Measurements from ENCODE around the gene AMN1. TPM values are rescaled to one million over a fixed set of nuclear protein-coding genes. Genes with fewer than 3 reads are reported as not detected.
"Not testable (repeated sequence)": the region's sequence is repeated elsewhere in the genome, so short reads cannot be mapped to it uniquely, and the experiment has no call there.

The AMN1 gene
- total RNA-seq, 1 donor from 2014 or later: 13.7 TPM

GRCh38 chr12:31752450-31752849 lies 23.6 kb upstream of the AMN1 start:
- Mint-ChIP-seq H3K4me3 (peak overlapping the region; percentile 56), H3K9me3 (peaks cover 4% of the 10 kb centered on the region), H3K27me3 (no peaks in the 10 kb centered on the region), H3K27ac (peak overlapping the region; percentile 97), H3K4me1 (peaks cover 52% of the 10 kb centered on the region), H3K36me3 (ENCODE audit: low read depth) (peaks cover 6% of the 10 kb centered on the region)
- intact Hi-C loops (cut with micrococcal nuclease): loop anchor here (1.0 to 5.0 kb wide), 3 partner anchors 9 to 35 kb away; no protein-coding TSS in a partner anchor
- ChIA-PET POLR2A (interaction anchor here (0.7 to 2.2 kb wide), 4 partner anchors 108 to 353 kb away, joined by 3 to 11 read pairs (median 3); partner anchors contain the start of gene RESF1), CTCF (interaction anchor here (0.9 kb wide), 1 partner anchor 21 kb away, joined by 3 read pairs; no protein-coding TSS in a partner anchor)
- no peak for ATAC-seq (ENCODE audit: low read depth)
- TF ChIP-seq CTCF (IDR thresholded peaks at IDR 0.05): no peak
- no peak for DNase-seq

DNA sequence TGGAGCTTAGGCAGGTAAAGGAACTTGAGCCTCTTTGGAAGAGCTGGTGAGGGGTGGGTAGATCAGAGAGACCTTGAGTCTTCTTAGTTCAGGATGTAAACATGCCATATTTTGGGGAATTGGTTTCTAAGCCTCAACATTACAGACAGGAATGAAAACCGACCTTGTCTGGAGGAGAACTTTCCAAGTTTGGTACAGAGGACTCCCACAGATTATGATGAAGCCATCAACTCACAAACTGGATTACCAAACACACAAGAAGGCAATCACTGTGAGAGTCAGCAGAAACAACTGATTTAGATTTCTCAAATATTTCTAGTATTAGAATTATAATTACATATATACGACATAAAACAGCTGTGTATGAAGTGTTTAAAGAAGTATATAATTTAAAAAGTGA lies 22.3 kb upstream of the AMN1 start:
- Mint-ChIP-seq H3K27me3 (no peaks in the 10 kb centered on the region), H3K4me3 (peak overlapping the region; percentile 69), H3K36me3 (ENCODE audit: low read depth) (peaks cover 6% of the 10 kb centered on the region), H3K9me3 (peaks cover 4% of the 10 kb centered on the region), H3K4me1 (peaks cover 59% of the 10 kb centered on the region), H3K27ac (peak overlapping the region; percentile 97)
- ChIA-PET CTCF (no interaction called here), POLR2A (interaction anchor here (1.0 to 7.1 kb wide), 10 partner anchors 8 to 209 kb away, joined by 3 to 151 read pairs (median 6); partner anchors contain the start of genes AMN1 and RESF1)
- DNase-seq: no peak
- intact Hi-C loops (cut with micrococcal nuclease): loop anchor here (5.0 kb wide), 1 partner anchor 36 kb away; no protein-coding TSS in a partner anchor
- ATAC-seq (ENCODE audit: low read depth): no peak
- TF ChIP-seq CTCF (IDR thresholded peaks at IDR 0.05): no peak

- DNase-seq (no peak), ATAC-seq (ENCODE audit: low read depth) (no peak)
- ChIA-PET POLR2A (interaction anchor here (1.1 to 7.1 kb wide), 10 partner anchors 8 to 209 kb away, joined by 3 to 151 read pairs (median 9); partner anchors contain the start of genes AMN1 and RESF1), CTCF (no interaction called here)
- Mint-ChIP-seq H3K4me3 (peak overlapping the region; percentile 69), H3K27ac (peak overlapping the region; percentile 97), H3K9me3 (peaks cover 4% of the 10 kb centered on the region), H3K27me3 (no peaks in the 10 kb centered on the region), H3K4me1 (peaks cover 63% of the 10 kb centered on the region), H3K36me3 (ENCODE audit: low read depth) (peaks cover 6% of the 10 kb centered on the region)
- TF ChIP-seq CTCF (IDR thresholded peaks at IDR 0.05): no peak
- intact Hi-C loops (cut with micrococcal nuclease): loop anchor here (5.0 kb wide), 1 partner anchor 37 kb away; no protein-coding TSS in a partner anchor
Observed at GRCh38 chr12:31750747-31751039, 21.9 kb upstream of the AMN1 start.

DNA sequence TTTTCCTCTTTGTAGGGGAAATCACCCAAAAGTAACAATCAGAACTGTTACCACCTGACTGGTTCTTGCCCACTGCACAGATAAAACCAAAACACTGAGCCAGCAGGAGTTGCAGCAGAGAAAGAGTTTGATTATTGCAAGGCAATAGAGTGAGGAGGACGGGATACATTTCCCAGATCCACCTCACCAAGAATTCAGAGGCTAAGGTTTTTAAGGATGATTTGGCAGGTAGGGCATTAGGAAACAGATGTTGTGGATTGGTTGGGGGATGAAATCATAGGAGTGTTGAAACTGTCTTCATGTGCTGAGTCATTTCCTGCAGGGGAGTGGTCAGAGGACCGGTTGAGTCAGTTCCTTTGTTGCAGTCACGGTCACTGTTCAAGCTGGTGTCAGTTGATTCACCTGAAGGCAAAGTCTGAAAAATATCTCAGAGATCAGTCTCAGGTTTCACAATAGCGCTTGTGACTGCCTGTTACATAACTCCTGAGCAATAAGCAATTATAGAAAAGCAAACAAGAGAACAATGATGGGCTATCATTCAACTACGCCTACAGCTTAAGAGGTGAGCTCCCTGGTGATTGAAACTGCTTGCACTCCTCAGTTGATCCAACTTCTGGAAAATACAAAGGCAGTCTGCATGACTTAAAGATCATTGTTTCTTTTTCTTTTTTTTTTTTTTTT lies 20.3 kb upstream of the AMN1 start:
- DNase-seq: no peak
- intact Hi-C loops (cut with micrococcal nuclease): loop anchor here (1.0 to 10.0 kb wide), 13 partner anchors 34 to 926 kb away; partner anchors contain the start of genes DNM1L, ETFBKMT, RESF1 and SINHCAF
- ChIA-PET POLR2A (interaction anchor here (0.6 to 7.1 kb wide), 42 partner anchors 10 to 385 kb away, joined by 3 to 151 read pairs (median 5); partner anchors contain the start of genes AMN1, DENND5B and RESF1), CTCF (interaction anchor here (1.0 kb wide), 1 partner anchor 58 kb away, joined by 3 read pairs; no protein-coding TSS in a partner anchor)
- no peaks in the 10 kb centered on the region for H3K27me3 Mint-ChIP-seq
- peak overlapping the region; percentile 68 for H3K4me3 Mint-ChIP-seq
- peaks cover 78% of the 10 kb centered on the region for H3K4me1 Mint-ChIP-seq
- H3K36me3 Mint-ChIP-seq (ENCODE audit: low read depth): peaks cover 6% of the 10 kb centered on the region
- H3K9me3 Mint-ChIP-seq: peaks cover 4% of the 10 kb centered on the region
- peak overlapping the region; percentile 97 for H3K27ac Mint-ChIP-seq
- no peak for TF ChIP-seq CTCF (IDR thresholded peaks at IDR 0.05)
- peak; percentile 74 for ATAC-seq (ENCODE audit: low read depth)

- ATAC-seq (ENCODE audit: low read depth): no peak
- ChIA-PET CTCF (no interaction called here), POLR2A (interaction anchor here (0.6 to 7.1 kb wide), 9 partner anchors 8 to 214 kb away, joined by 4 to 151 read pairs (median 24); partner anchors contain the start of genes AMN1 and RESF1)
- Mint-ChIP-seq H3K4me1 (peaks cover 92% of the 10 kb centered on the region), H3K36me3 (ENCODE audit: low read depth) (peaks cover 6% of the 10 kb centered on the region), H3K4me3 (peak overlapping the region; percentile 32), H3K27me3 (no peaks in the 10 kb centered on the region), H3K27ac (peak overlapping the region; percentile 97), H3K9me3 (no peaks in the 10 kb centered on the region)
- intact Hi-C loops (cut with micrococcal nuclease): loop anchor here (5.0 to 10.0 kb wide), 3 partner anchors 340 to 930 kb away; partner anchors contain the start of genes DNM1L and SINHCAF
- TF ChIP-seq CTCF (IDR thresholded peaks at IDR 0.05): no peak
- no peak for DNase-seq
Observed at GRCh38 chr12:31745242-31745641, 16.4 kb upstream of the AMN1 start.

GRCh38 chr12:31744363-31744762 lies 15.5 kb upstream of the AMN1 start:
- H3K9me3 Mint-ChIP-seq; H3K36me3 Mint-ChIP-seq (ENCODE audit: low read depth); DNase-seq; ATAC-seq (ENCODE audit: low read depth); CTCF ChIA-PET; H3K27me3 Mint-ChIP-seq: not testable (repeated sequence)
- intact Hi-C loops (cut with micrococcal nuclease): loop anchor here (10.0 kb wide), 2 partner anchors 340 to 930 kb away; partner anchors contain the start of gene DNM1L
- POLR2A ChIA-PET: interaction anchor here (1.0 to 4.4 kb wide), 5 partner anchors 7 to 57 kb away, joined by 5 to 31 read pairs (median 31); partner anchors contain the start of gene AMN1
- peak overlapping the region; percentile 85 for H3K27ac Mint-ChIP-seq
- peaks cover 90% of the 10 kb centered on the region for H3K4me1 Mint-ChIP-seq
- H3K4me3 Mint-ChIP-seq: peak overlapping the region; percentile 1
